Stimulated activated naive B cell treated with anti-CD40 and anti-IgM and Interleukin-4, amounts not matched to agents 10 μg/mL and 1 μg/mL and 100 μg/mL, for 72 hours (primary cell): ENCODE measurements around the gene PRKN.

Experiments
- ATAC-seq, 2 donors: fragments of 150-1000 bp; cut with Tn5 transposase; replicated peaks; 2 replicates each; pipeline ENCODE4 v1.10.0; 2021; ENCODE audit warnings: moderate library complexity in 1 of 2
- DNase-seq: peaks from one replicate; pipeline ENCODE4 v3.0.0; 2021
- H3K27ac Mint-ChIP-seq: one replicate; pipeline ENCODE4 v1.8.0; 2022; ENCODE audit warnings: mild to moderate bottlenecking, mixed read lengths
- H3K27me3 Mint-ChIP-seq, 2 donors: one replicate each; pipeline ENCODE4 v1.8.0; 2022; ENCODE audit warnings: mixed read lengths in 2 of 2
- H3K36me3 Mint-ChIP-seq, 2 donors: one replicate each; pipeline ENCODE4 v1.8.0; 2022; ENCODE audit warnings: mixed read lengths in 2 of 2, mild to moderate bottlenecking in 1 of 2
- H3K4me1 Mint-ChIP-seq, 2 donors: one replicate each; pipeline ENCODE4 v1.8.0; 2022; ENCODE audit warnings: mixed read lengths in 2 of 2, mild to moderate bottlenecking in 1 of 2
- H3K4me3 Mint-ChIP-seq, 2 donors: one replicate each; pipeline ENCODE4 v1.8.0; 2022; ENCODE audit warnings: mild to moderate bottlenecking in 2 of 2, mixed read lengths in 2 of 2, moderate library complexity in 1 of 2
- H3K9me3 Mint-ChIP-seq, 2 donors: one replicate each; pipeline ENCODE4 v1.8.0; 2022; ENCODE audit warnings: mixed read lengths in 2 of 2, mild to moderate bottlenecking in 1 of 2

The PRKN gene

DNA sequence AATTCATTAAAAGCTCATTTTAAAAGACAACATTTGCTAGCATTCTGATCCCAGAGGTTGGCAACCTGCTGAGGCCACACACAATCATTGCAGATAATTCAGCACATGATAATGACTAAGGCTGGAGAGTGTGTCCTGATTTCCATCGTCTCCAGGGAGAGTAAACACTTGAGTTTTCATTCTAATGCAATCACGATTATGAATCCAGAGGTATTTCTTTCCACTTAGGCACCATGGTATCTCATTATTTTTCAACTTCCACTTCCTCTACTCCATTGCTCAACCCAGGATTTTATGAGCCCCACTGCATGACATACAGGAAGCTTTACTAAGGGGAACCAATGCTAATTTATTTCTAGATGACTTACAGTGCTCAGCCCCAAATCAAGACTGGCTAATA lies 1179.9 kb downstream of the PRKN start:
- Mint-ChIP-seq H3K27me3 (no peaks in the 10 kb centered on the region), H3K9me3 (peaks cover 2 to 9% of the 10 kb centered on the region in 2 donors), H3K4me3 (no peak overlapping the region), H3K4me1 (peaks cover 2 to 6% of the 10 kb centered on the region in 2 donors), H3K27ac (no peak overlapping the region), H3K36me3 (no peaks in the 10 kb centered on the region)
- DNase-seq (no peak), ATAC-seq (no peak)

DNA sequence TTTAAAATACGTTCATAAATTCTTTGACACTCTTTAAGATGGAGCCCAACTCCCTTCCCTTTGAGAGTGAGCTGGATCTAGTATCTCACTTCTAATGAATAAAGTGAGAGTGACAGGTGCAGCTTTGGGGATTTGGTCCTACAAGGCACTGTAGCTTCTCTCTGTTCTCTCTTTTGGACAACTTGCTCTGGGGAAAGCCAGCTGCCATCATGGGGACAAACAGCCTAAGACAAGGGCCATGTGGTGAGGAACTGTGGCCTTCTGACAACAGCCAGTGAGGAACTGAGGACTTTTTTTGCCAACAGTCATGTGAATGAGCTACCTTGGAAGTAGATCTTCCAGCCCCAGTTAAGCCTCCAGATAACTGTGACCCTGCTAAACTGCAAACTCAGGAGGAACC lies 1180.9 kb downstream of the PRKN start:
- no peaks in the 10 kb centered on the region for H3K36me3 Mint-ChIP-seq
- H3K4me3 Mint-ChIP-seq, result no peak overlapping the region
- peaks cover 0 to 6% of the 10 kb centered on the region in 2 donors for H3K9me3 Mint-ChIP-seq
- H3K27ac Mint-ChIP-seq, result no peak overlapping the region
- H3K4me1 Mint-ChIP-seq, result peaks cover 2 to 6% of the 10 kb centered on the region in 2 donors
- peak; percentile 49 to 54 for ATAC-seq
- H3K27me3 Mint-ChIP-seq, result no peaks in the 10 kb centered on the region
- DNase-seq, result no peak

DNA sequence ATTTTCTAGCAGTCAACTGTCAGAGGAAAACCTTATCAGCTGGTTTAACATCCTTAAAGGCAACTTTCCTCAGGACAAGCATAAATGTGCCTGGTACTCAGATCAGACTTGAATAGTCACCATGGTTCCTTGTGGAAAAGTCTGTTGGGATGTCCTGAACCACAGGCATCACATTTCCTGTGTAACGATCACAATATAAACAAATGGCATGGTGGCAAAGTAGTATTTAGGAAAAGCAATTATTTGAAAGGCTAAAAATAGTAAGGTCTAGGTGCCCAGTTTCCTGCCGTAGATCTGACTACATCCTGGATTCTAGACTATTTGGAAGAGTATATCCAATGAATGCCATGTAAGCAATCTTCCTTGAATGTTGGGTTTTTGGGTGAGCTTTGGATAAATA lies 1181.8 kb downstream of the PRKN start:
- H3K9me3 Mint-ChIP-seq, result no peaks in the 10 kb centered on the region

DNA sequence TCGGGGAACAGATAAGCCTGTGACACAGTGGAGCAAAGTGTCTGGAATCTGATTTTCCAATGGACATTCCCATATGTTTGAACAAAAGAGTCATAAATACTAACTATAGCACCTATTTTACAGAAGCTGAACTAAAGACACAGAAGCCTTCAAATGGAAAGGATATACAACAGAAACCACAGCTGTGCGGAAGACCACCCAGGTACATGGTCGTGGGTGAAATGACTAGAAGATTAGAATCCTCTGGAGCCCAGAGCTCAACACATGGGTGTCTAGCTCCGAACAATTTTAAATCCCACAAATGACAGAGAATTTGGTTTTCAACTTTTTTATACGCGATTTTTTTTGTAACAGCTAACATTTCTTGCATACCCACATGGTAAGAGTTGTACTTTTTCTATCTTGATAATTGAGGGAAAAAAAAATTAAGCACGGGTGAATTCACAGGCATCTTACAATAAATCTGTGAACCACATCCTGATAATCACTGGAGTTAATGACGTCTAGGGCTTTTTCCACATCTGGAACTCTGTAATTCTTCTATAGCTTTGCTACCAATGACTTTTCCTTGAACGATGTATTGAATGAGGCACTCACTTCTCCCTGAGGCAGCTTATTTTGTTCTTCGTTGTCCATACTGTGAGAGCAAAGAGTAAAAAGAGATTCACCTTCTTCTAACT lies 1182.6 kb downstream of the PRKN start:
- no peak overlapping the region for H3K4me3 Mint-ChIP-seq
- no peaks in the 10 kb centered on the region for H3K9me3 Mint-ChIP-seq
- H3K27ac Mint-ChIP-seq, result no peak overlapping the region
- no peak for DNase-seq
- no peaks in the 10 kb centered on the region for H3K36me3 Mint-ChIP-seq
- peaks cover 2 to 6% of the 10 kb centered on the region in 2 donors for H3K4me1 Mint-ChIP-seq
- H3K27me3 Mint-ChIP-seq, result no peaks in the 10 kb centered on the region
- ATAC-seq, result no peak

More for the DNA sequence above, 1181.8 kb downstream of the PRKN start:
- Mint-ChIP-seq H3K27ac (no peak overlapping the region), H3K4me3 (no peak overlapping the region), H3K36me3 (no peaks in the 10 kb centered on the region), H3K4me1 (peaks cover 2 to 6% of the 10 kb centered on the region in 2 donors), H3K27me3 (no peaks in the 10 kb centered on the region)
- DNase-seq (no peak), ATAC-seq (no peak)

DNA sequence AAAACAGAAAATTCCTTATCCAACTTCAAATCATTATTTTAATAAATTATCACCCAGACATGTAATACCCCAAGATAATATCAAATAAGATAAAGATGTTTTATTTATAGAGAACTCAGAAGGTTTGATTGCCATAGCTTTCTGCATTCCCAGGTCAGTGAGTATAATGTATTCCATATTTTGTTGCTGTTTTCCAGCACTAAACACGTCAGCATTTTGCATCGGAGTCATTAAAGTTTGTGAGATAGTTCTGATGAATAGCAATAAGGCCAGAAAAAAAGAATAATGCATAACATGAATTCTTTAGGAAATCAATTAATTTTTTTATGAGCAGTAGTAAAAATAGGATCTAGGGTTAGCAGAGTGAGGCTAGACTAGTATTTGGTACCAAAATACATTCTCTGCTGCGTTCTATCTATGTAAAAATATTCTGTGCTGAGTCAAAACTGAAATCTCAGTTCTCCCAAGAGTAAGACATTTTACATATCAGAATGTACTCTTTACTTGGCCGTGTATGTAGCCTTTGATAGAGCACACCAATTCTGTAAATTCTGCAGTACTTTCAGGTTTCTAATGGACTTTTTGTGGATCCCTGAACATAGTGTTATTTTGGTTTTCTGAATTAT lies 1183.8 kb downstream of the PRKN start:
- Mint-ChIP-seq H3K27ac (no peak overlapping the region), H3K27me3 (no peaks in the 10 kb centered on the region)

DNA sequence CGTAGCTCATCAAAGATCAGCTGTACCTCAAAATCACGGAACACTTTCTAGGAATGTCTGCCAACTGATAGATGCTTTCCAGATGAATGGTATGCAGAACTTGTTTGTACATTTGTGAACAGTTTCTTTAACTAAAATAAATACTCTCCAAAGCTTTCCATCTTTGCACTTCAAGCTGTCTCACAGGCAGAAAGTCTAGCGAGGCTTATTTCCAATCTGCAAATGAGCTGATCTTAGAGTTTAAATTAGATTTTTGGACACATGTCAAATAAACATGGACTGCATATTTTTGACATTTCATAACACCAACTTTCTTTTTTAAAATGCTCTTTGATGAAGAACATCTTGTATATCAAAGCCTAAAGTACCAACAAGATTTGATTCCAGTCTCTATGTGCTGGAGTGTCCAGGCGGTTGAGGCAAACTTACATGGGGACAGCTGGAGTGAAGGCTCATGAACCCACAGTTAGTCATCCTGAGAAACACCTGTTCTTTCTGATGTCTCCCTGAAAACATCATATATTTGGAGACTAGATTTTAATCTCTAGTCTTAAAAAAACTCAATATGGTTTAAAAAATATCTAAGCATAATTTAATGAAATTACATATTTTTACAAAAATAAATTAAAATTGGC lies 1185.1 kb downstream of the PRKN start:
- ATAC-seq (no peak), DNase-seq (no peak)
- Mint-ChIP-seq H3K27ac (no peak overlapping the region), H3K36me3 (no peaks in the 10 kb centered on the region), H3K27me3 (no peaks in the 10 kb centered on the region), H3K4me3 (no peak overlapping the region), H3K4me1 (peaks cover 2 to 6% of the 10 kb centered on the region in 2 donors), H3K9me3 (no peaks in the 10 kb centered on the region)

More for the DNA sequence above, 1183.8 kb downstream of the PRKN start:
- Mint-ChIP-seq H3K4me1 (peaks cover 2 to 6% of the 10 kb centered on the region in 2 donors), H3K36me3 (no peaks in the 10 kb centered on the region), H3K9me3 (no peaks in the 10 kb centered on the region), H3K4me3 (no peak overlapping the region)
- DNase-seq, result no peak
- peak; percentile 67 to 79 for ATAC-seq

DNA sequence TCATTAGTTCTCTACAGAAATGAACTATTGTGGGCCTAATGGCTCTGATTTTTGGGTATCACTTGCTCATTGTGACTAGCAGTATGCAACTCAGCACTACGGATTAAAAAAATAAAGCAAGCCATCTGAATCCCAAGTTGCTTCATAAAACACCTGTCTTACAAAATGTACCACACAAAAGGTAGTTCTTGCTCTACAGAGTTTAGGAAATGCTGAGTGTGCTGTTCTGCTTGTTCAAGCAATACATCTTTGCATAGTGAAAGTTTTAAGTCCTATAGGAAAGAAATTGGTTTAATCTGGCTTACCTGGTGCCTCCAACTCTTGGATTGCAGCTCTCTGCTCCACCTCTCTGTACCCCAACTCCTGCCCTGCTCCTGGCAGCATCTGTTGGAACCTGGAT lies 1187.0 kb downstream of the PRKN start:
- DNase-seq (no peak), ATAC-seq (no peak)
- Mint-ChIP-seq H3K9me3 (no peaks in the 10 kb centered on the region), H3K27me3 (no peaks in the 10 kb centered on the region), H3K4me1 (peaks cover 2 to 4% of the 10 kb centered on the region in 2 donors), H3K36me3 (no peaks in the 10 kb centered on the region), H3K27ac (no peak overlapping the region), H3K4me3 (no peak overlapping the region)

DNA sequence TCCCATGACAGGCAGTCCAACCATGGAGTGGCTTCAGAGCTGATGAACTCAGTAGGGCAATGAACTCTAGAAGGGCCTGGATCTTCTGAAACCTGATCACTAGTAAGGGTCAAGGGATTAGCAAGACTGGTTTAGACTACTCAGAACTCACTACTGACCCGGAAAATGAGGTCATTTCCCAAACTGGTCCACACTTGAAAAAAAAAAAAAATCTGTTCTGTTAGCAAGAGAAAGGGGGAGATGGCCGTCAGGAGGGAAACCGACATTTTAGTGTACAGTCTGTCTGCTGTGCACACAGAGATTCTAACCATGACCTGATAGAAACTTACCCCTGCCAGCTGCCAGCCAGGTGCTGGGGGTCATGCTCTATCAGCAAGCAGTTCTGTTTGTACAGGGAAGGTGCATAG lies 1191.3 kb downstream of the PRKN start:
- Mint-ChIP-seq H3K9me3 (peaks cover 0 to 9% of the 10 kb centered on the region in 2 donors), H3K27me3 (no peaks in the 10 kb centered on the region), H3K4me3 (no peak overlapping the region), H3K36me3 (no peaks in the 10 kb centered on the region), H3K27ac (no peak overlapping the region), H3K4me1 (no peaks in the 10 kb centered on the region)
- DNase-seq (no peak), ATAC-seq (peak in 1 of 2 donors; percentile 5)

DNA sequence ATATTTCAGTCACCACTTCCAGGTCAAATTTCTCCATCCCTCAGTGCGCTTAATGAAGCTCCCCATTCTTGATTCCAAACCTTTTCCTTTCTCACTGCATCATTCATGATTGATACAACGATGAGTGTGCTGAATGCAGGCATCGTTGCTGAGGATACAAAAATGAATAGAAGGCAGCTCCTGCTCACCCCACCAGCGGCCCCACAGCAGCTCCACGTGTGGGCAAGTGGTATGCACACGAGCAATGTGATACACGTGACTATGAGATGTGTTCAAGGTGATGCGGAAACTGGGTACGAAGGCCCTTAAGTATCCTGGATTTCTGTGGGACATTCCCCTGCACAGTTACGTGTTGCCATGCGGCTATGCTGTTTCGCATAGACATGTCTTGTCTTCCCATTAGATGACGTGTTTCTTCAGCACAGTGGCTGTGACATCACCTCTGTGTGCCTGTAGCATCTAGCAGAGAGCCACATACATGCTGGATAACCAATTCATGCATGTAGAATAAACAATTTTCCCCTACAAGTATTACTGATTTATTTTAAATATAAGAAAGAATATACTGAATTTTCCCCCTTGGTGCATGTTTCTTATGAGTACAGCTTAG lies 1193.2 kb downstream of the PRKN start:
- no peaks in the 10 kb centered on the region for H3K4me1 Mint-ChIP-seq
- H3K9me3 Mint-ChIP-seq, result peaks cover 0 to 9% of the 10 kb centered on the region in 2 donors
- ATAC-seq (no peak), DNase-seq (no peak)
- no peak overlapping the region for H3K4me3 Mint-ChIP-seq
- H3K36me3 Mint-ChIP-seq, result no peaks in the 10 kb centered on the region
- H3K27ac Mint-ChIP-seq, result no peak overlapping the region
- no peaks in the 10 kb centered on the region for H3K27me3 Mint-ChIP-seq

DNA sequence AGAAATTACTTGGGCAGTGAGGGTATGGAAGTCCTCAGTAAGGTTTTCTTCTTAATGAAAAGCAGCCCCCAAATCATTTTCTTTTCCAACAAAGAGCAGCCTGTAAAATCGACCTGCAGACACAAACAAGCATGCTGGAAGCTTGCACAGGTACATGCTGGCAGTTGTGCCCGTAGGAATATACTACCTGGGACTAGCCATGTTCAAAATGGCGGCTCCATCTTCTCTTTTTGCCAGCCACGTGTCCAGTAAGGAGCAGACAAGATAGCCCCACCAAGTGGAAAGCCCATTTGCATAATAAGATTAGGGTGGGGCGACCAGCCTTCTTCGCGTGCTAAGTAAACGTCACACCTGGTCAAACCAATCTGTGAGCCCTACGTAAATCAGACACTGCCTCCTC lies 1194.3 kb downstream of the PRKN start:
- ATAC-seq, result no peak
- no peak overlapping the region for H3K27ac Mint-ChIP-seq
- H3K36me3 Mint-ChIP-seq, result no peaks in the 10 kb centered on the region
- peaks cover 0 to 9% of the 10 kb centered on the region in 2 donors for H3K9me3 Mint-ChIP-seq
- no peaks in the 10 kb centered on the region for H3K4me1 Mint-ChIP-seq
- DNase-seq, result no peak
- no peak overlapping the region for H3K4me3 Mint-ChIP-seq
- no peaks in the 10 kb centered on the region for H3K27me3 Mint-ChIP-seq

DNA sequence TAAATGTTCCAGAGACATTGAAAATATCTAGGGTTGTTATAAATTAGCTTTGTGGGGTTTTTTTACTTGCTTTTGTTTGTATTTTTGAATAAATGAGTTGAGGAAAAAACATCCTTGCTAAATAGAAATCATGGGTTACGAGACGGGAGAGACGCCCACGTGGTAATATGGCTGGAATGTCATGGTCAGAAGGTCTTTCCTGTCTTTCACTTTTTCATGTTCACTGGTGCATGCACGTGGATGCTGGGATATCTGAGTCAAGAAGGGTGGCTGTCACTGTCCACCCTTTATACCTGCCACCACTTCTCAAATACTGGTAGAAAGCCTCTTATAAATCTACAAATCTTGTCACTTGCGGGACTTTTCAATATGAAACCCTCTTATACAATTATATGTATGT lies 1195.0 kb downstream of the PRKN start:
- Mint-ChIP-seq H3K4me1 (peaks cover 0 to 1% of the 10 kb centered on the region in 2 donors), H3K36me3 (no peaks in the 10 kb centered on the region), H3K27me3 (no peaks in the 10 kb centered on the region), H3K4me3 (no peak overlapping the region), H3K27ac (no peak overlapping the region), H3K9me3 (peaks cover 0 to 9% of the 10 kb centered on the region in 2 donors)
- no peak for DNase-seq
- no peak for ATAC-seq

DNA sequence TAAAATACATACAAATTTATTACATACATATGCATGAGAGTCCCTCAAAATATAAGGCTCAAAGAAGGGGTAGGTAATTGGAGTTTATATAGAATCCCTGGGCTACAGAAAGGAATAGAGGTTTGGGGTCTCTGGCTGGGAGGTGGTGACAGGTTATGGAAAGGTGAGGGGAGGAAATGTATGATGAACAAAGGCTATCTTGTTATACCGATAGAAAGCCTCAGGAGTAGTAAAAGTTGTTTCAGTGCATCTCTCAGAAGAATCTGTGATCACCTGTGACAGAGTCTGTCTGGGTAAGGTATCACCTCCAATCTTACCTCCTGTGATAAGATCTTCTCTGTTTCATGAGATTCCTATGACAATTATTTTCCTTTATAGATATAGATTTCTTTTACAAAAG lies 1200.8 kb downstream of the PRKN start:
- Mint-ChIP-seq H3K4me3 (no peak overlapping the region), H3K36me3 (no peaks in the 10 kb centered on the region), H3K27me3 (no peaks in the 10 kb centered on the region), H3K4me1 (peaks cover 0 to 1% of the 10 kb centered on the region in 2 donors), H3K9me3 (peaks cover 2 to 3% of the 10 kb centered on the region in 2 donors), H3K27ac (no peak overlapping the region)
- ATAC-seq, result no peak
- no peak for DNase-seq

DNA sequence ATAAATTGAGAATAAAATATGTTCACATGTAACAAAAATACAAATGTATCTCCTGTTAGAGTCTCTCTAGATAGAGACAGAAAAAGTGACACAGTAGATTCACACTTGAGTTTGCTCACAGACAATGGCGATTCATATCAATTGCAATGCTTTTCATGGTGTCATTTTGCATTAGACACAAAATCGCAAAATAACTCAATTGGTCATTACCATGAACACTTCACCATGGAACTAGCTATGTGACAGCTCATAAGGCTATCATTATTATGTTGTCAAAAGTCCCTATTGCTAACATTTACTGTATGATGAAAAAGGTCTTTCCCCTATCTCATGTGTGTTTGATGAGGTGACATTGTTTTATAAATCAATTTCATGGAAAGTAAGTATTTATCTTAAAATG lies 1204.2 kb downstream of the PRKN start:
- Mint-ChIP-seq H3K4me3 (no peak overlapping the region), H3K36me3 (no peaks in the 10 kb centered on the region), H3K4me1 (peaks cover 0 to 1% of the 10 kb centered on the region in 2 donors), H3K27me3 (no peaks in the 10 kb centered on the region), H3K9me3 (peaks cover 3 to 6% of the 10 kb centered on the region in 2 donors), H3K27ac (no peak overlapping the region)
- ATAC-seq (no peak), DNase-seq (no peak)

DNA sequence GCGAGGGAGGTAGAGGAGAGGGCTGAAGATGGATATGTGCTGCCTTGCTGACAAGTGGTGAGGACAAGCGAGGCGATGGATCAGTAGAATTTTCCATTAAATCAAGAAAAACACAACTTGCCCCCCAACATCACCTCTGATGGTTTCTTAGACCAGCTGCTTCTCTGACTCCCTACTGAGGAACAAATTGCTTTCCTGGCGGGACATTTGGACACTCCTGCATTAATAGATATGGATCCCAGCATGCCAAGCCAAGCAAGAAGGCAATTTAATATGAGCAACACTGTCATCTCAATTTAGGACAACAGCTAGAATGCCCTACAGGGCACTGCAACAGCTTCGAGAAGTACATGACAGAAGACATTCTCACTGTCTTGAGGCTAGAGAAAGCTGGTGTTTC lies 1205.3 kb downstream of the PRKN start:
- ATAC-seq, result no peak
- Mint-ChIP-seq H3K4me3 (no peak overlapping the region), H3K4me1 (no peaks in the 10 kb centered on the region), H3K27ac (no peak overlapping the region), H3K36me3 (no peaks in the 10 kb centered on the region), H3K9me3 (peaks cover 3 to 6% of the 10 kb centered on the region in 2 donors), H3K27me3 (no peaks in the 10 kb centered on the region)
- DNase-seq, result no peak
